Activated CD4-positive, CD25-positive, alpha-beta regulatory T cell treated with anti-CD3 and anti-CD28 coated beads, Interleukin-2, amount 50 U/mL, for 72 hours (primary cell): ENCODE results near the gene LUZP1.

Source experiments
- DNase-seq: peaks from one replicate; pipeline ENCODE4 v3.0.0; 2021

LUZP1 gene

DNA sequence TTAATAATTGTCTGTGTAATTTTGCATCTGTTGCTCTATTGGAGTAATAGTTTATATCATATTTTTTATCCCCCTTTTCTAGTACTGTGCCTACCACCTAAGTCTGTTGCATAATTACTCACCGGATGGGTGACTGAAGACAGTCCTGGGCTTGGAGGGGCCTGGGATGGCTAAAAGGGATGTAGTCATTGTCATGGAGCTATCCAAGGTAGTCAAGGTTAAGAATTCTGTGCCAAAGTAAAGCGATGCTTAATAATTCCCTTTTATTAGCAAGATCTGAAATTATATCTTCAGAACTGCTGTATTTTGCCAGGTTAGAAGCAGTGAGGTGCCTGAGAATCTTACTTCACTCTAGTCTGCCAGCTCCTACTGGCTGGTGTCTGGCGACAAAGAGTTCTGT lies 87.8 kb downstream of the LUZP1 start:
- DNase-seq, result no peak

- DNase-seq, result no peak
Measured at GRCh38 chr1:23079025-23079424, 89.6 kb downstream of the LUZP1 start.

- DNase-seq, result no peak
Measured at GRCh38 chr1:23074012-23074411, 94.6 kb downstream of the LUZP1 start.

GRCh38 chr1:23069675-23070074 lies 99.0 kb downstream of the LUZP1 start:
- no peak for DNase-seq

DNA sequence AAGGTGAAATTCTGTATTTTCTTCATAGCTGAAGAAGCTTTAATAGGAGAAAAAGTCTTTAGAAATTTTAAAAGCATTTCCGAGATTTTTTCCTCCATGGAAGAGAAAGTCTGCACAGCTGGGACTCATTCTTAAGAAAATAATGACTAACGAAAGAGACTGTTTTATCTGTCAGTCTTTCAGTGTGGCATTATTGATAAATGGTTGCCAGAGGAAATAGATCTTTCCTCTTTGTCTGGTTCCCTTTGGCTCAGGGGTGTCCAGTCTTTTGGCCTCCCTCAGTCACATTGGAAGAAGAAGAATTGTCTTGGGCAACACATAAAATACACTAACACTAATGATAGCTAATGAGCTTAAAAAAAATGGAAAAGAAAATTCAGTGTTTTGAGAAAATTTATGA lies 99.5 kb downstream of the LUZP1 start:
- DNase-seq, result no peak

- DNase-seq, result no peak
Measured at GRCh38 chr1:23066075-23066474, 102.6 kb downstream of the LUZP1 start.

- no peak for DNase-seq
Measured at GRCh38 chr1:23065385-23065784, 103.3 kb downstream of the LUZP1 start.

GRCh38 chr1:23062271-23062670 lies 106.4 kb downstream of the LUZP1 start:
- no peak for DNase-seq

GRCh38 chr1:23057301-23057700 lies 111.4 kb downstream of the LUZP1 start:
- DNase-seq, result no peak

GRCh38 chr1:23051290-23051909 lies 117.3 kb downstream of the LUZP1 start:
- no peak for DNase-seq

GRCh38 chr1:23050201-23050600 lies 118.5 kb downstream of the LUZP1 start:
- no peak for DNase-seq

- DNase-seq, result no peak
Measured at GRCh38 chr1:23044035-23044434, 124.6 kb downstream of the LUZP1 start.

DNA sequence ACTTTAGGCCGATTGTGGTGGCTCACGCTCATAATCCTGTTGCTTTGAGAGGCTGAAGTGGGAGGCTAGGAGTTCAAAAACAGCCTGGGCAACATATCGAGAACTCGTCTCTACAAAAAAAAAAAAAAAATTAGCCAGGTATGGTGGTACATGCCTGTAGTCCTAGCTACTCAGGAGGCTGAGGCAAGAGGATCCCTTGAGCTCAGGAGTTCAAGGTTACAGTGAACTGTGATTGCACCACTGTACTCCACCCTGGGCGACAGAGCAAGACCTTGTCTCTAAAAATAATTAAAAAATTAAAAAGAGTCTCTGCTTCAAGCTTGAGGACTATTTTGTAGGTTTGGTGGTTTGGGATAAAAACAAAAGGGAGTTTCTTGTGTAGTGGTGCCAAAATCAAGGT lies 128.1 kb downstream of the LUZP1 start:
- no peak for DNase-seq

GRCh38 chr1:23039308-23039826 lies 129.3 kb downstream of the LUZP1 start:
- no peak for DNase-seq

DNA sequence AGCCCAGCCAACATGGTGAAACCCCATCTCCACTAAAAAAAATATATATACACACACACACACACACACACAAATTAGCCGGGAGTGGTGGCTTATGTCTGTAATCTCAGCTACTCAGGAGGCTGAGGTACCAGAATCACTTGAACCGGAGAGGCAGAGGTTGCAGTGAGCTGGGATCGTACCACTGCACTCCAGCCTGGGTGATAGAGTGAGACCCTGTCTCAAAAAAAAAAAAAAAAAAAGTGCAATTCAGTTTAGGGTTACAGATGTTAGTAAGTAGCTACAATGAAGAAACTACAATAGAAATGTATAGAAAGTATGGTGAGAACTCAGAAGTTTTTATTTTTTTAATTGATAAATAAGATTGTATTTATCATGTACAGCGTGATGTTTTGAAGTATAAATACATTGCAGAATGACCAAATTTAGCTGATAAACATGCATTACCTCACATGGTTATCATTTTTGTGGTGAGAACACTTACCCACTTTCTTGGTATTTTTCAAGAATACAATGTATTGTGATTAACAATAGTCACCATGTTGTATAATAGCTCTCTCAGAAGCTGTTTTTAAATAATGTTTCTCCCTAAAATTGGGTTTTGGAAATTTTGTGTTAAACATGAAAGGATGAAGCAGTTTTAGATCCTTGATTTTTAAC lies 131.4 kb downstream of the LUZP1 start:
- no peak for DNase-seq

GRCh38 chr1:23035823-23036452 lies 132.7 kb downstream of the LUZP1 start:
- DNase-seq, result no peak
